GM18873 (cell line): Measurements from ENCODE around the gene GNA12.

ENCODE experiments used
- ATAC-seq: cut with Tn5 transposase; IDR thresholded peaks from one replicate; pipeline ENCODE4 v1.9.1; 2021; ENCODE audit warnings: mild to moderate bottlenecking, moderate library complexity, moderate number of reproducible peaks; ENCODE audit not compliant: unreplicated experiment, low FRiP score

Gene GNA12

GRCh38 chr7:2844153-2845033, at the start of gene GNA12:
GNA12 (minus strand) TSS chr7:2844308; CDS start chr7:2844161, 147 bp downstream.
- peak; percentile 94 for ATAC-seq

GRCh38 chr7:2893411-2893861, 49.3 kb upstream of the GNA12 start:
- peak; percentile 28 for ATAC-seq

- ATAC-seq: no peak
Observed at GRCh38 chr7:2892549-2892948, 48.4 kb upstream of the GNA12 start.

GRCh38 chr7:2887816-2888215, 43.7 kb upstream of the GNA12 start:
- ATAC-seq: no peak

- no peak for ATAC-seq
Observed at GRCh38 chr7:2886900-2887299, 42.8 kb upstream of the GNA12 start.

GRCh38 chr7:2886391-2886790, 42.3 kb upstream of the GNA12 start:
- ATAC-seq: no peak

GRCh38 chr7:2884161-2884560, 40.1 kb upstream of the GNA12 start:
- ATAC-seq: no peak

- no peak for ATAC-seq
Observed at GRCh38 chr7:2883101-2883500, 39.0 kb upstream of the GNA12 start.

GRCh38 chr7:2882111-2882510, 38.0 kb upstream of the GNA12 start:
- ATAC-seq: no peak

GRCh38 chr7:2880874-2881533, 36.9 kb upstream of the GNA12 start:
- no peak for ATAC-seq

GRCh38 chr7:2880051-2880450, 35.9 kb upstream of the GNA12 start:
- no peak for ATAC-seq

GRCh38 chr7:2879354-2879753, 35.2 kb upstream of the GNA12 start:
- no peak for ATAC-seq

- ATAC-seq: no peak
Observed at GRCh38 chr7:2878306-2878705, 34.2 kb upstream of the GNA12 start.

GRCh38 chr7:2876031-2876731, 32.1 kb upstream of the GNA12 start:
- ATAC-seq: no peak

GRCh38 chr7:2873686-2874551, 29.8 kb upstream of the GNA12 start:
- ATAC-seq: no peak

GRCh38 chr7:2873146-2873545, 29.0 kb upstream of the GNA12 start:
- ATAC-seq: no peak

- ATAC-seq: no peak
Observed at GRCh38 chr7:2872296-2872874, 28.3 kb upstream of the GNA12 start.

GRCh38 chr7:2870471-2870931, 26.4 kb upstream of the GNA12 start:
- no peak for ATAC-seq

- ATAC-seq: no peak
Observed at GRCh38 chr7:2869981-2870380, 25.9 kb upstream of the GNA12 start.

GRCh38 chr7:2866601-2867000, 22.5 kb upstream of the GNA12 start:
- no peak for ATAC-seq
